HG03439 (cell line): ENCODE measurements around the gene GRAP2.
A peak's percentile ranks its signal among the peaks of the same experiment; 100 is the strongest.

Source experiments
- ATAC-seq: cut with Tn5 transposase; IDR thresholded peaks from one replicate; pipeline ENCODE4 v1.9.1; 2021; ENCODE audit warnings: mild to moderate bottlenecking, moderate library complexity; ENCODE audit not compliant: unreplicated experiment

Gene GRAP2

DNA sequence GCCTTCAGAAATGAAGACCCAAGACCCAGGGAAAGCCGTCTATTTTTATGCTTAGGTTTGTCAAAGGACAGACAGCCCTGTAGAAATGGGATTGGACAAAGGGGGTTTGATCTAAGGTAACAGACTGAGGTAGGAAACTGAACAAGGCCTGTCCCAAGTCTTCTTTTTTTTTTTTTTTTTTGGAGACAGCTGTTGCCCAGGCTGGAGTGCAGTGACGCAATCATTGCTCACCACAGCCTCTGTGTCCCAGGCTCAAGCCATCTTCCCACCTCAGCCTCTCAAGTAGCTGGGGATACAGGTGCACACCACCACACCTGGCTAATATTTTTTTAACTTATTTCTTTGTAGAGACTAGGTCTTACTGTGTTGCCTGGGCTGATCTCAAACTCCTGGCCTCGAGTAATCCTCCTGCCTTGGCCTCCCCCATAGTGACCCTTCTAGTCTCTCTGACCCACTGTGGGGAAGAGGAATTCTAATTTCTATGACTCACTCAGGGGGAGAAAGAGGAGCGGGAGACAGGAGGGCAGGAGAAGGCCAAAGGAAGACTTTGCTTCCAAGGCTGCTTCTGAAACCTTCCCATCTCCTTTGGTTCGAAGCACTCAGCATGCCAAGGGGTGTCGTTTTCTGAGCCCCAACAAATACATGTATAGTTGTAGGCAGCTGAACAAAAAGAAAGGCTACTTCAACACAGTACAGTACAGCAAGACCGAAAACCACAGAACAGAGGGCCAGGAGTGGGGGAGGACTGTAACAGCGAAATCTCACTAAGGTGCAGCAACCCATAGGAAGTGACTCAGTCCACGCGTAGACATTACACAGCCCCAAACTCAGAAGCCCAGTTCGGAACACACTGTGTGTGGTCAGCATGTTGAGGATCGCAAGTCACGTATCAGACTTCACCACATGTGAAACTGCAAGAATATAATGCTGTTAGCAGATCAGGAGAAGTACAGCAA is 60.2 kb downstream of the GRAP2 start:
- peak; percentile 86 for ATAC-seq

DNA sequence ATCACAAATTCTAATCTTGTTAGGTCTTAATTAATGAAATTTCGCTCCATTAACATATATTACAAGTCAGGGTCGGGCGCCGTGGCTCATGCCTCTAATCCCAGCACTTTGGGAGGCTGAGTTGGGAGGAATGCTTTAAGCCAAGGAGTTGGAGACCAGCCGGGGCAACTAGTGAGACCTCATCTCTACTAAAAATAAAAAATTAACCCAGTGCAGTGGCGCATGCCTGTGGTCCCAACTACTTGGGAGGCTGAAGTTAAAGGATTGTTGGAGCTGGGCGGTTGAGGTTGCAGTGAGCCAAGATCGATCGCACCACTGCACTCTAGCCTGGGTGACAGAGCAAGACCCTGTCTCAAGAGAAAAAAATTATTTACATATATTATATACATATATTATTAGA is 61.2 kb downstream of the GRAP2 start:
- ATAC-seq: no peak

DNA sequence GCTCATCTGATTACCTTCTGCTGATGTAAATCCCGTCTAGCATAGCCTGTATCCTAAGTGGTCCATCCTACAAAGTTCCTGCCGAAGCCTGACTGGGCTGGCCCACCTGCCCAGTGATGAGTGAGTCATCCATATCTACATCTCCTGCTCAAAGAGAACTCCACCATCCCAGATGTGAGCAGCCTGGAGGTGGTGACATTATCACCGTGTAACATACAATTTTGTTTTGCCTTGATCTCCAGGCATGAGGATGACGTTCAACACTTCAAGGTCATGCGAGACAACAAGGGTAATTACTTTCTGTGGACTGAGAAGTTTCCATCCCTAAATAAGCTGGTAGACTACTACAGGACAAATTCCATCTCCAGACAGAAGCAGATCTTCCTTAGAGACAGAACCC is 64.9 kb downstream of the GRAP2 start:
- no peak for ATAC-seq

DNA sequence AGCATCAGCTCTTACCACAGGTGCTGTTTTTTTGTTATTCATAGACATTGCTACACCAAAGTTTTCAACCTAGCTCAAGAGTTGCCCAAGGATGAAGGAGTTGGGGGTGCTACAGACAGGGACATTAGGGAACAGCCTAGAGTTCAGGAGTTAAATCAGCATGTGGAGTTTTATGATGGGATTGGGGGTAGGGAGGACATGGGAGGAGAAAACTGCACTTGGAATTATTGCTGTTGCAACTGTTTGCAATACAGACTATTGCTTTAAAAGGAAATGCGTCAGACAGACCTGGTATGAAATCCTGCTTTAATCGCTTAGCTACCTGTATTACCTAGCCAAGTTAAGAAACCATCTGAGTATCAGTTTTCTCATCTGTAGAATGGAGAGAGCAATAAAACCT is 65.6 kb downstream of the GRAP2 start:
- no peak for ATAC-seq

DNA sequence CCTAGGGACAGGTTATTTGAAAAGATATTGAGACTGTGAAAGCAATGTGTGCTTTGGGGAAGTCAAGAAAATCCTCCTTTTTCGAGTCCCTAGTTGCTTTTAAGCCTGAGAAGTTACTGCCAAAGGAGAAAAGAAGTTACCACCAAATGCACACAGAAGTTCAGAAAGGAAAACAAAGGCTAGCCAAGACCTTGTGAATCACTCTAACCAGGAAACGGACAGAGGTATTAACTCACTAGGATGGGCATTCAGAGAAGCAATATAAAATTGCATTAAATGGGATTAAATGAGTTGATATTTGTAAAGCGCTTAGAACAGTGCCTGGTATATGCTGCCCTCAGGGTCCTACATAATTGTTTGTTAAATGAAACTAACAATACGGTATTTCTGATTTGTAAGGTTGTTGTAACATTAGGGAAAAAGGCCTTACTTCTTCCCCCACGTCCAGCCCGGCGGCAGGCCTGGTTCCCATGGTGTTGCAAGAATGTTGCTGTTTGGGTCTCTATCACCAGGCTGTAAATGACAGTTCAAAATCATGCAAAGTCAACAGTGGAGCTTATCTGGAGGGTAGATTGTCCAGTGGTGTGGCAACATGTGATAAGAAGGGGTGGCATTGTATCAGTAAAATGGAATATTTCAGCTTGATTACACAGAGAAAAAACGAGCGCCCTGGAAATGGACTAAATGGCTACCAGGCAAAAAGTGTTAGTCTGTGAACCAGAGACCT is 66.4 kb downstream of the GRAP2 start:
- no peak for ATAC-seq

DNA sequence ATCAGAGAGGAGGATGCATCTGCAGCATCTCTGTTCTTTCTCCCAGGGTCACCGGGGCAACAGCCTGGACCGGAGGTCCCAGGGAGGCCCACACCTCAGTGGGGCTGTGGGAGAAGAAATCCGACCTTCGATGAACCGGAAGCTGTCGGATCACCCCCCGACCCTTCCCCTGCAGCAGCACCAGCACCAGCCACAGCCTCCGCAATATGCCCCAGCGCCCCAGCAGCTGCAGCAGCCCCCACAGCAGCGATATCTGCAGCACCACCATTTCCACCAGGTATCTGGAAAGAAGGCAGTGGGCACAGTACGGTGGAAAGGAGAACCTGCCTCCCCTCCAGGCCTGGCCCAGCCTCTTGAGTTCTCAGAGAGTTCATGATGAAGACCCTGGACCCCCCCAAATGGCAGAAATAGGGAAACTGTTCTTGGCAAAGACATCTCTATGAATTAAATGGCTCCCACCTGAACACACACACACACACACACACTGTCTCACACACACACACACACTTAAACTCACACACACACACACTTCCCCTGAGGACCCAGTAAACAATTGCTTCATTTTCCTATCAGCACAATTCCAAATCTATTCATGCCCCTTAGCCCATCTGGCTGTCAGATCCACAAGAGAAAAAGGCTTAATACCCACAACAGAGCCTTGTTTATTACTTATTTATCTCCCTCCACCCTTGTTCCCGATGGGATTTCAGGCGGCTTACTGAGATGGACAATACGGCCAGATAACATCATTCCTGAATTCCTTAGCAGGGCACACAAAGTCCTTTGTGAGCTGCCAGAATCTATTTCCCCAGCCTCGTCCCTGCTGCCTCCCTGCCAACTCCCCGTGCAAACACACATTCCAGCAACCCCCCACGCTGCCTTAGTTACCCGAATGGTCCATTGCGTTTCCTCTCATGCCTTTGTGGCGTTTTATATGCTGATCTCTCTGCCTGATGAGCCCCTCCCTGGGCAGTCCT is 67.4 kb downstream of the GRAP2 start:
- no peak for ATAC-seq

DNA sequence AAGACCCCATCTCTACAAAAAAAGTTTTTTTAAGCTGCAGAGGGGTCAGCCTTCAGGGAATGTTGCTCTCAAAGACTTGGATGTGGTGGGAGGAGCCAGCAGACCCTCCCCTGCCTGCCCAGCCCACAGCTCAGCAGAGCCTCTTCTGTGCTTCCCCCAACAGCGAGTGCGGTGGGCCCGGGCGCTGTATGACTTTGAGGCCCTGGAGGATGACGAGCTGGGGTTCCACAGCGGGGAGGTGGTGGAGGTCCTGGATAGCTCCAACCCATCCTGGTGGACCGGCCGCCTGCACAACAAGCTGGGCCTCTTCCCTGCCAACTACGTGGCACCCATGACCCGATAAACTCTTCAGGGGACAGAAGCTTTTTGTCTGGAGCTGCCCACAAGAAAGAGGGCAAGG is 69.9 kb downstream of the GRAP2 start:
- no peak for ATAC-seq

DNA sequence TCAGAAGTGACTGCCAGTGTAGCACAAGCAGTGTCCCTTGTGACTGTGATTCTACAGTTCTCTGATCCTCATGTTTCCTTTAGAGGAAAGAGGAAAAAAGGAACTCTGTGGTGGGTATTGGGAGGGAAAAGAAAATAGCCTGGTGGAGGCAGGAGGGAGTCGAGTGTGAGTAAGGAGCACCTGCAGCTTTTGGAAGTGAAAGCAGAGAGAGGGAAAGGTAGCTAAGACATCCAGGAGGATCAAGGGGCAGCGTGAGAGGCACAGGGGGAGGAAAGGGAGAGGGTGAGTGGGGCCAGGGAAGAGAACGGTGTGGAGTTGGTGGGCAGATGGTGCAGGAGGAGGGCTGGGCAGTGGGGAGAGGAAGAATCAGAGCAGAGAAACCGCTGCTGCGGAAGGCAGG is 71.8 kb downstream of the GRAP2 start:
- ATAC-seq: no peak

DNA sequence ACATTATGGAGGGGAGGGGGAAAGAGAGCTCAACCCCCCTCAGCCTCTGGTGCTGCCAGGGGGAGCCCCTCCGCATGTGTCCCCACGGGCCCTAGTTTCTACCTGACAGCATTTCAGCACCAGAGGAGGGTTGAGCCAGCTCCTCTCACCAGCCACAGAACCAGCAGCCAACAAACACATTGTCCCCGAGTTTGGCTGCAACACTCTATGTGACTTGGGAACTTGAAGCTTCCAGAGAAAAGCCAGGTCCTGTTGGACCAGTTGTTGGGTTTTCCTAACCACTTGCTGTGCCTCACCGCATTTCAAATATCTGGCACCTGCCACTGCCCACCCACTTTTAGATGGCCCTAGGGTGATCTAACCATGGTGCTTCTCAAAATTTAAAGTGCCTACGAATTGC is 72.8 kb downstream of the GRAP2 start:
- no peak for ATAC-seq

DNA sequence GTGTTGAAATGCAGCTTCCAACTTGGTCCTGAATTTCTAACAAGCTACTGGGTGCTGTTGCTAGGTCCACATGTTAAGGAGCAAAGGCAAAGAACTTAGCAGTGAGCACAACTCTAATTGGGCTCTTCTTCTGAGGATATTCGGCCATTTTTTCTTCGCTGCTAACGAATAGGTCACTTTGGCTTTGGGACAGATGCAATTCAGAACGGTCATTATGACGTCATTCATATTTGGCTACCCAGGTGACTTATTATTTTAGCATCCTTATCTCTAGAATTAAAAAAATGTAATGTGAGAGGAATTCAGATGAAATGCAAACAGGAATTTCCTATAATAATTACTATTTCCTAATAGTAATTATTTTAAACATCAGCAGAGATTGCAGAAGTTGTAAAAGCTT is 73.2 kb downstream of the GRAP2 start:
- no peak for ATAC-seq

DNA sequence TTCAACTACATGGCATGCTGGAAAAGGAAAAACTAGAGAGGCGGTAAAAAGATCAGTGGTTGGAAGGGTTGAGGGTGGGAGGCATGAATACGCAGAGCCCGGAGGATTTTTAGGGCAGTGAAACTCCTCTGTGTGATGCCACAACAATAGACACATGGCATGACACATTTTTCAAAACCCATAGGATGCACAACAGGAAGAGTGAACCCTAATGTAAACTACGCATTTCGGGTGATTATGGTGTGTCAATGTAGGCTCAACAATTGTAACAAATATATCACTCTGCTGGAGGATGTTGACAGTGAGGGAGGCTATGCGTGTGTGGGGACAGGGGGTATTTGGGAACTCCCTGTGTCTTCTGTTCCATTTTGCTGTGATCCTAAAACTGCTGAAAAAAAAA is 78.2 kb downstream of the GRAP2 start:
- no peak for ATAC-seq

DNA sequence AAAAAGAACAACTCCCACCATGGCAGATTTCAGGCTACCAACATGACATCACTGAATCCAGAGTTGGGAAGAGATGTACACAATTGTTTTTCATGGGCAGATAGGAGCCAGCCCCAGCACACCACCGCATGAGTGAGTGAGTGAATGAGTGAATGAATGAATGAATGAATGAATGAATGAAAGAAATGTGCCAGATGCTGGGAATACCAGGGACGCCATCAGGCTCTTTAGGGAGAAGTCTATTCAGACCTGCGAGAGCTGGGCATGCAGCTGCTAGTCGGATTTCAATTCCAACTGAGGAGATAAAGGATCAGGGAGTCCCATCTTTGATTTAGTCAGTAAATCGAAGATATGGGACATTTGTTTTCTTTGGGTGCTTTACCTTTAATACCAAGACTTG is 78.6 kb downstream of the GRAP2 start:
- no peak for ATAC-seq

DNA sequence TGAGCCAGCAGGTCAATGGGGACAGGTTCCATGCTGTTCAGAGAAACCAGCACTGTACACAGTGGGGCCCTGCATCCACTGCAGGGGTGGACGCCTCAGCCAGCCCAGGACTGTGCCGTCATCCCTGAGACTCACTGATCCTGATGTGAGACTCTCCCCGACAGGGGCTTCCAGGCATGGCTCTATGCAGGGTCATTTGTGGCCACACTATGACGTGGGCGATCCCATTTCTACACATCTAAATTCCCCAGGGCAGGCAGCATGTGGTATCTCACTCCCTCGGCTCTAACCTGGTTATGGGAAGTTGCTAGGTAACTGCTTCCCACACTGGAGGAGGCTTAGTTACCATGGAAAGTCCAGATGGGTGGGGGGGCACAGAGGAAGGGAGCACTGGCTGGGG is 79.7 kb downstream of the GRAP2 start:
- no peak for ATAC-seq

DNA sequence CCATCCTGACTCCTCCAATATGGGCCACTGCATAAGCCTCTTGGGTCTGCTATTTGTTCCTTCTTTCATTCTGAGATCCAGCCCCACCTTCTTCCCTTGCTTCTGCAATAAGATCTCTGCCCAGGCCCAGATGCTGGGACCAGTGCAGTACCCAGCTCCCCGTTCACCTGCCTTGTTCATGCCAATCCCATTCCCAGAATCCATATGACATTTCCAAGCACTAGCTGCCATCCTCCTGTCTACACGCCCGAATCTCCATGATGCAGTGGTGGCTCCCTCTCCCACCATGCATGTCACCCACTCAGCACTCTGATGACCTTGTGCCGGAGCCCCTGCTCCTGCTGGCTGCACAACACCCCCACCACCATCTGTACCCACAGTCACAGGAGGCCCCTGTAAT is 82.5 kb downstream of the GRAP2 start:
- no peak for ATAC-seq

DNA sequence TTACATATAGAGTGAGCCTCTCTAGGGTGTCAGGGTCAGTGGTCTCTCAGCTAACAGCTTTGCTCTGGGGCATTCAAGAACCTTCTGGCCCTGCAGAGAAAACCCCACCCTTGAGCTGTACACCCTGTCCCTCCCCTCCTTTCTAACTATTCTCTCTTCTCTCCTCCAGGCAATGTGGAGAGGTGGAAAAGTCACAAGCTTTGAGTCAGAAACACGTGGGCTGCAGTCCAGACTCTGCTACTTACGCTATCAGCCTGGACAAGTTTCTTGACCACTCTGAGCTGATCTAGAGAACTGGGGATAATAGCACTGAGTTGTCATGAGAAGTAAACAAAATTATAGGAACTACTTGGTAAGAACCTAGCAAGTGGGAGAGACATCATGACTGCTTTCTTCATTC is 83.1 kb downstream of the GRAP2 start:
- ATAC-seq: no peak

DNA sequence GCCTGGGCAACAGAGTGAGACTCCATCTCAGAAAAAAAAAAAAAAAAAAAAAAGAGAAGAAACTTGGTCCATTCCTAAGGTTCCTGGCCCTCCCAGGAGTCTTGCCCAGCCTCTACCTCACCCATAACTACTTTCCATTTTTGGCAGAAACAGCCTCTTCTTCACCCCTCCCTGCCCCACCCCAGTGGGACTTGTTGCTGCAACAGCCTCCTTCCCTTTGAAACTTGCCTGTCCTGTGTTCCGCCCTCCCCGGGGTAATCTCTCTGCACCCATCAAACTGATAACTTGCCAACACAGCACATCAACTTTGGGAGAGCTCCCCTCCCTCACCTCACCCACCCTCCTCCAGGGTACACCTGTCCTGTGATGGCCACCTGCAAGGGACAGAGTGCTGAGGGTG is 83.9 kb downstream of the GRAP2 start:
- no peak for ATAC-seq

DNA sequence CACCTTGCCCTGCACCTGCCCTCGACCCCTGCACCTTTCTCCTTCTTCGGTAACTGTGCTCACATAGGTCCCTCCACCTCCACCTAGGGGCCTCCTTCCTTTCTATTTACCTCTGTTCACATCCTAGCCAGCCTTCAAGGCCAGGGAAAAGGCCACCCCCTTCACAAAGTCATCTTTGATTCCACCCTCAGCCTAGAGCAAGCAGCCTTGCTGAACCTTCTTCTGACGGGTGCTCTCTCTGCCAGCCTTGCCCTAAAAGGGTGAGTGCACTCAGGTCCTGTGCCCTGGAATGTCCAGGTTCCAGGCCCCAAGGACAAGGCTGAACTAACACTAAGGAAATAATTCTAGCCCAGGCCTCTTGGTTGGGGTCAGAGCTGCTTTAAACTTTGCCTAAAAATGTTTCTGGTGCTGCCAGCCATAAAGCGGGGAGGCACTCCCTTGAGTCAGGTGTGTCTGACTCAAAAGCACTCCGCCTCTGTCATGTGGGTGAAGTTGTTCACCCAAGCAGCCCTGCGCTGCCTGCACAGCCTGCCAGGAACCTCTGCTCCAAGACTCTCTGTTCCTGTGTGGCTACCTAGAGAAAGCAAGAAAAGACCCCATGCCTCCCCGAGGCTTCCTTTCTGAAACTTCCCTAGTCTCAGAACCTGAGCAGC is 84.6 kb downstream of the GRAP2 start:
- no peak for ATAC-seq

DNA sequence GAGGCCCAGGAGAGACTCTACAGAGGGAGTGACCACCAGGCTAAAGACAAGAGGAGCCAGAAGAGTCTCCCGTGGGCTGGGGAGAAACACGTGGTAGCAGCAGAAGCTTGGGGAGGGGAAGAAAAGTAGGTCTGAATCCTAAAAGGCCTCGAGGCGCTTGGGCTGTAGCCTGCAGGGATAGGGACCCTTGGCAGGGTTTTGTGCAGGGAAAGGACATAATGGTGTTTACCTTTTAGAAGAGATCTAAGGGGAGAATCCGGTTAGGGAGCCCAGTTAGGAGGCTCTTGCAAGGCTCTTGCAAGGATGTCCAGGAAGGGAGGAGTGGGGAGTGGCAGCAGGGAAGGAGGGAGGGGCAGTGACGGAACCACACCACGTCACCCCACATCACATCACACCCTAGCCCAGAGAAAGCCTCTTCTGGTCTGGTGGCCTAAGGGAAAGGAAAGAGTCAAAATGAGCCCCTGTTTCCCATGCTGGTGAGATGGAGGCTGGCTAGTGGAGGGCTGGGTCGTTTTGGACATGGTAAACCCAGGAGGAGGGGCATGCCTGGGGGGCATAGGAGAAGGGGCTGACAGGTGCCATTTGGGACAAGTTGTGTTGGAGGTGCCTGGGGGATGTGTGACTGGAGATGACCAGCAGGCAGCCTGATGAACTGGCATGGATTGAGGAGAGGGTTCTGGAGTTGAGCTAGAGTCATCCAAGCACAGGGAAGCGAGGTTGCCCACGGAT is 87.7 kb downstream of the GRAP2 start:
- ATAC-seq: no peak

DNA sequence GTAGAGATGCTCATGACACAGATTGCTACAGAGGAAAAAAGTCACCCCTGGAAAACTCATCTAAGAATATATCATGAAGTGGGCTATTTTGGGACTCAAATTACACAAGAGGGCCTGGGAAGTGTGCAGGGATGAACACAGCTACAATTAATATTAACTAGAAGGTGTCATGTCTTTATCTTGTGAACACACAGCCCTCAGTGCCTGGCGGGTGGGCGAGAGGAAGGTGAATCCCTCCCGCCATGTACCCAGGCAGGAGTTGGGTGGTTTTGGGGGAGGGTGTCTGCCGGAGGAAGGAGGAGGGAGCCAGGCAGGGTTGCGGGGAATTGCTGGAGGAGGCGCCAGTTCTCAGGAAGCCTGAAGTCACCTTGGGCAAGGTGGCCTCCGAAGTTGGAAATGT is 88.7 kb downstream of the GRAP2 start:
- no peak for ATAC-seq

DNA sequence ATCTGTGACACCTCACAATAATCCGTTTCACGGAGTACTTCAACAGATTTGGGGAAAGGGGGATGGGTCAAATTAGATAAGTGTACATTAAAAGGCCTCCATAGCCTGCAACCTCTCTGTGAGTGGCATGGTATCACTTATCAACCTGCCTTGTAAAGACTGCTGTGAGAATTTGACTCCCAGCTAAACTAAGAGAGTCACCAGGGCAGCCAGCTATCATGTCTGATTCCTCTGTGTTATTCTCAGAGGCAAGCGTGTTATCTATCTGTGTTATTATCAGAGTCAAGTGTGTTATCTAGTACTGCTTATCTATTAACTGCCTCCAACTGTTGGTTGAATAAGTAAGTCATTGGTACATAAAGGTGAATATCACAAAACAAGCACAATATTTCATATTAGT is 89.8 kb downstream of the GRAP2 start:
- ATAC-seq: no peak
